ENCODE results near the gene HACD4. TPM values are rescaled to one million over a fixed set of nuclear protein-coding genes. Genes with fewer than 3 reads are reported as not detected.
A peak's percentile ranks its signal among the peaks of the same experiment; 100 is the strongest.

Gene HACD4
- not detected in 2 replicates for total RNA-seq (2014; rRNA removed; shearing (Covaris generic))

- DNase-seq (ENCODE audit: low spot score) = no peak
These were observed at the start of gene HACD4 for GRCh38 chr9:21031091-21031807. HACD4 (minus strand) TSS chr9:21031640; CDS start chr9:21031590, 50 bp downstream.

DNA sequence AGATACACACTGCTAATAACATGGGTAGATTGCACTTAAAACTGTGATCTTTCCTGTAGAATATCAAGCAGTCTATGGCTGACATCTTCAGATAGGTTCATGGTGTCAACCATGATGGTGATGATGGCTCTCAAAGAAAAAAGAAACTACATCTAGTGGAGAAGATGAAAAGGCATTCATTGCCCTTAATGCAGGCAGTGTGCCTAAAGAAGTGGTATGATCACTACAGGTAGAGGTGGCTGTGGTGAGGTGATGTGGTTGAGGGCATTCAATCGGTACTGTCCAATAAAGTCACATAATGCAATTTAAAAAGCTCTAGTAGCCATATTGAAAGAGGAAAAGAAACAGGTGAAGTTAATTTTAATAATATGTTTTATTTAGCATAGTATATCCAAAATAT is 49.4 kb upstream of the HACD4 start:
- no peak for DNase-seq (ENCODE audit: low spot score)

DNA sequence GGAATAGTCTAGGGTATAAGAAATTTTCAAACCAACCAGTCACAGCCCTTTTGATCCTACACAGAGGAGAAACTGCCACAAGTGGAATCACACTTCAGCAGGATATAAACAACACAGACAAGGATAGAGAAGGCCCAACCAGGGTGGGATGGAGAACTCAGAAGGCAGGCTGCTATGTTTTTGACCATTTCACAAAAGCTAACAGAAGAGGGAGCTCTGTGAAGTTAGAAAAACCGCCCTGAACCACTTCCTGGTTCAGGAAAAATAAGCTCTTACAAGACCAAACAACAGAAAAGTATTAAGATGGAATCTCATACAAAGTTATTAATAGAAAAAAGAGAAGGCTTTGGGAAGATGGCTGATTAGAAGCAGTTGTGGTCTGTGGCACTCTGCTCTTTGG is 47.3 kb upstream of the HACD4 start:
- DNase-seq (ENCODE audit: low spot score) = peak; percentile 30

DNA sequence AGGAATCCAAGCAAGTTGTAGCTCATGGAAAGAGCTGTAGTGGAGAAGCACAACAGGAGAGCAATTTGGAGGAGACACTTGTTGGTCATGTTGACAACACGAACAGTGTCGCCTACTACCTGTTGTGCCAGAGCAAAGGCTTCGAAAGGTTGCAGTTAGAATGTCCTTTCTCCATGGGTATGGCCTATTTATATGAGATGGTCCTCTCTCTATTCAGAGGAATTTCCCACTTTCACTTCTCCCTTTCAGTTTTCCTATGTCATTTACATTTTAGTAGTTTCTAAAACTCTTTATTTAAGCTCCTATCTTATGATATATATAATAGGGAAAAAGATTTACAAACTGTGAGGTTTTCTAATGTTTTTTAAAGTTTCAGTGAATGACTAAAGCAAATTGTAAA is 46.3 kb upstream of the HACD4 start, which contains the start of gene IFNB1:
TSS of gene IFNB1 (minus strand) at position 162 of the 400 bp plus-strand sequence. CDS start at position 89, 73 bp downstream.
- no peak for DNase-seq (ENCODE audit: low spot score)

GRCh38 chr9:21075484-21075883 is 44.0 kb upstream of the HACD4 start:
- DNase-seq (ENCODE audit: low spot score) = no peak

GRCh38 chr9:21070906-21071305 is 39.5 kb upstream of the HACD4 start:
- no peak for DNase-seq (ENCODE audit: low spot score)

DNA sequence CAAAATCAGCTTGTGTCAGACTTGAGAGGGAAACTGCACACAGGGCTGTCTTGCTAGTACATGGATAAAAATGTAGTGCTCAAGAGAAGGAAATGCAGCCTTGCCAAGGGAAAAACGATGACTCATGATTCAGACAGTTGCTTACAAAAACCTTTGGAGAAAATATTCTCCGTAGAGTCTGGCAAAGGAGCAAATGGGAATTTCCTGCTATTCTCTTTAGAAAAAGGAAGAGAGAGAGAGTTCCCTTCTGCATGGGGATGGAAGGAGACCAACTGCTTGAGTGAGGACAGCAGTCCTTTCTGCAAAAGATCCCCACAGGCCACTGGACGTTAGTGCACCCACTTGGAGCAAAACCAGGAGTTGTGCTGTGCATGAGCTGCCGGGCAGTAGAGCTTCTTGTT is 38.7 kb upstream of the HACD4 start:
- peak; percentile 57 for DNase-seq (ENCODE audit: low spot score)

GRCh38 chr9:21060919-21061561 is 29.6 kb upstream of the HACD4 start:
- no peak for DNase-seq (ENCODE audit: low spot score)

DNA sequence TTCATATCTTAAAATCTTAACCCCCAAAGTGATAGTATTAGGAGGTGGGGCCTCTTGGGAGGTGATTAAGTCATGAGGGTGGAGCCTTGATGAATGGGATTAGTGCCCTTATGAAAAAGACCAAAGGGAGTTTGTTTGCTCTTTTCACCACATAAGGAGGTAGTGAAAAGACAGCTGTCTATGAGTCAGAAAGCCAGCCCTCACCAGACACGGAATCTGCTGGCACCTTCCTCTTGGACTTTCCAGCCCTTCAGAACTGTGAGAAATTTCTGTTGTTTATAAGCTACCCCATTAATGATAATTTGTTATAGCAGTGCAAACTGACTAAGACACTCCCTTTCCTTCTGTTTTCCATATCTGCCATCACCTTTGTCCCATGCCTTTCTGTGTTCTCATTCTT is 25.5 kb upstream of the HACD4 start:
- peak; percentile 52 for DNase-seq (ENCODE audit: low spot score)

- DNase-seq (ENCODE audit: low spot score) = no peak
These were observed 22.4 kb upstream of the HACD4 start for GRCh38 chr9:21053851-21054250.

DNA sequence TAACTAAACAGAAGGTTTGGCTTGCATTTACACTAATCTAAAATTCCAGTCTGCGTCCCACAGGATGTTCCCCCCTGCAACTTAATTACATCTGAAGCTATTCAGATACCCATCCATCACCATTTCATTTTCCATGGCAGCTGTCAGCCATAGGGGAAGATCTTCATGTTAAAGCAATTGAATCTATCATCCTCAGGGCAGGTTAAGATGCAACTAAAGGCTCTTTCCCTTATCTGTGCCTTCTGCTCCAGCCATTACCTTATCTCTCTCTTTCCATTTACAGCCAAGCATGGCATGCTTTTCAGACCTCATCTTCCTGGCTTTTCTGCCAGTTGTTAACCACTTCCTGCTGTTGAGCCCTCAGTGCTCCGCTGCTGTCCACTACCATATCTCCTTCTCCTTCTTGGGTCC is 15.8 kb upstream of the HACD4 start:
- no peak for DNase-seq (ENCODE audit: low spot score)

DNA sequence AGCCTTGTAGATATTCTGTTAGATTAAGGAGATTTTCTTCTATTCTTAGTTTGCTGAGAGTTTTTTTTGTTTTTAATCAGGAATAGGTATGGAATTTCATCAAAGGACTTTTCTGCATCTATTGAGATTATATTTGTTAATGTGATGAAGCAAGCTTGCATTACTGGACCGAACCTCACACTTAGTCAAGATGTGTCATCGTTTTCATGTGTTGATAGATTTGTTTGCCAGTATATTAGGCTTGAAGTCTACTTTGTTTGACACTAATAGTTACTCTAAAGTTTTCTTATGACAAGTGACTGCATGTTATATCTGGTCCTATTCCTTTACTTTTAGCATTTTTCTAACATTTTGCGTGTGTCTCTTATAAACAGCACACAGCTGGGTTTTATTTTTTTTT is 12.4 kb upstream of the HACD4 start:
- no peak for DNase-seq (ENCODE audit: low spot score)

DNA sequence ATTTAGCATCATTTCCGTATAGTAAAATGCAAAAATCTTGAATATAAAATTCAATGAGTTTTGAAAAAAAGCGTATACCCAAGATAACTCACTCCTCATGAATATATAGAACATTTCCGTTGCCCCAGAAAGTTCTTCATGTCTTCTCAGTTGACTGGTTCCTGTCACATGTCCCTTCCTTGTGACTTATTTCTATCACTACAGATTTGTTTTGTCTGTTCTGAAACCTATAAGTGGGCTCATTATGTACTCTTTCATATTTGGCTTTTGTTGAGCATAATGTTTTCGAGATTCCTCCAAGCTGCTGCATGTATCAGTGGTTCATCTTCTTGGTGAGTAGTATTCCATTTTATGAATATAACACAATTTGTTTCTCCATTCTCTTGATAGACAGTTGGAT is 11.0 kb upstream of the HACD4 start:
- no peak for DNase-seq (ENCODE audit: low spot score)

GRCh38 chr9:21039302-21039701 is 7.9 kb upstream of the HACD4 start:
- no peak for DNase-seq (ENCODE audit: low spot score)

DNA sequence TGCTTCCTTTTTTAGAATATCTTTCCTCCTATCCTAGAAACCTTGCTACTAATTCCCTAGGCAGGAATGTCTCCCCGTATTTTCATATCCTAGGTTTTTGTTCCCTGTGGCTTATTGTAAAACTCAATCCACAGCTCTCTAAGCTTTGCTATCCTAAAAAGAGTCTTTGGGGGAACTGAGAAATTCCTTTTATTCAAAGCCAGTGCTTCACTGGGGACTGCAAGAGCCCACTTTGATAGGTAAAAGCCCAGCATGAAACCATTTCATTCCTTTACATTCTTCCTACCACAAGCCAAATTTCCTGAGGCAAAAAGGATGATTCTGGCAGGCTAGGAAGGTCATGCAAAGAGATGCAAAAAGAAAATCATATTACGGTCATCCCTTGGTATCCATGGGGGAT is 5.8 kb upstream of the HACD4 start:
- no peak for DNase-seq (ENCODE audit: low spot score)

- no peak for DNase-seq (ENCODE audit: low spot score)
These were observed 356 bp upstream of the HACD4 start for GRCh38 chr9:21031808-21032183.

DNA sequence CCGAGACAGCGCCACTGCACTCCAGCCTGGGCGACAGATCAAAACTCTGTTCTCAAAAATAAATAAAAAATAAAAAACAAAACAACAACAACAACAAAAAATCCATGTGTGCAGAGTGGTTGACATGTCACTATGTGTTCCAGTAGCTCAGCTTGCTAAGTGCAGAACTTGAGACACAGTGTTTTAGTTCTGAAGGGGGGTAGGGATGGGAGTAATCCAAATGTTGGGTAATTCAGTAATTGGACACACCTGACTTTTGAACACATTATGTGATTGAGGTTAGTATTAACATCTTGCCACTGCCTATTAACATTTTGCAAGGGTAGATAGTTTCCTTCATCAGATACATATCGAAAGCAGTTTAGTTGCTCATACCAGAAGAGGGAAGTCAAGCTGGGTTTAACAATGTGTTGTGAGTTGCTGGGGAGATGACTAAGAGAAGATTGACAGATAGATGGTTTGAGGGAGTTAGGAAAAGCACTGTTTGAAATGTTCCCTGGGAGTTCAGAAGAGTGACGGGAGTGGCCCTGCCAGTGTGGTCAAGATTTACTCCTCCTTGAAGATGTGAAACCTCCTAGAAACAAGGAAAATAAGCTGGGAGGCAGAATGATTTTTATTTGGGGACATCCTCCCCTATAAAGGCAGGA is 928 bp downstream of the HACD4 start:
- DNase-seq (ENCODE audit: low spot score) = no peak

DNA sequence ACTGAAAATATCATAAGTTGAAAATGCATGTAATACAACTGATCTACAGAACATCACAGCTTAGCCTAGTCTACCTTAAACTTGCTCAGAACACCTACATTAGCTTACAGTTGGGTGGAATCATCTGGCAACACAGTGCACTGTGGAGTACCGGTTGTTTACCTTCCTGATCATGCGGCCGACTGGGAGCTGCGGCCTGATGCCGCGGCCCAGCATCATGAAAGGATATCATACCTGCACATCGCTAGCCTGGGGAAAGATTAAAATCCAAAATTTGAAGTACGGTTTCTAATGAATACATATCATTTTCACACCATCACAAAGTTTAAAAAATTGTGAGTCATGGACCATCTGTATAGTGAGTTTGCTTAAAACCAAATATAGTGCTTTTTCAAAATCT is 1.8 kb downstream of the HACD4 start:
- no peak for DNase-seq (ENCODE audit: low spot score)

DNA sequence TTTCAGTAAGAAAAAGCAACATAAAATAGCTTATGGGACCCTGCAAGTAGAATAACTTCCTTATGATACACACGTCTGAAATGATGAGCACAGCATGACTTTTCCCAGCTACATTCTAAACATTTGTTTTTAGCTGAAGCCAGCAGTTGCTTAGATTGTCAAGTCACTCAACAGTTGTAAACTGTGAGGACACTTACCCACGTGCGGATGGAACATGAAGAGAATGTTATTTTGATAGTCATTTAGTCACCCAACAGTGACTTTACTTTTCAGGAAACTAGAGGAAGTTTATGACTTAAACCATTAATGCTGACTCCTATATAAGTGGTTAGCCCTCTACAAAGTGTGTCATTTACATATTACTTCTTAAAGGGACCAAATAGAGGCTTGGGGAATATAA is 3.0 kb downstream of the HACD4 start:
- no peak for DNase-seq (ENCODE audit: low spot score)

GRCh38 chr9:21027295-21027694 is 4.1 kb downstream of the HACD4 start:
- DNase-seq (ENCODE audit: low spot score) = no peak

DNA sequence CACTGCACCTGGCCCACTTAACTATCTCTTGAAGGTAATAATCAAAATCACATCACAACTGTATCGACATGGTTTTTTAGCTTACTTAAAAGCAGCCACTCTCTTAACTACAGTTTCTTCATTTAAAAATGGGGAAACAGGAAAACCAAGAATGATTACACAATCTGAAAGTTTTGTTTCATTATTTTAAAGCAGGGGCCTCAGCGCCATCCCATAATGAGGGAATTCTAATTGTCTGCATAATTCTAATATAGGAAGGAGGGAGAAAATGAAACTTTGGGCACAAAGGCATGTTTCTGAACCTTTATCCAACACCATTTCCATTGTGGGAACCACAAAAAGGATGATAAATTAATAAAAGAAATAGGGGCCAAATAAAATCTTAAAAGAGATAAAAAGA is 7.6 kb downstream of the HACD4 start:
- no peak for DNase-seq (ENCODE audit: low spot score)

- DNase-seq (ENCODE audit: low spot score) = no peak
These were observed 13.3 kb downstream of the HACD4 start for GRCh38 chr9:21018177-21018576.
